HL-60 (cell line): ENCODE results near the gene ZC3H10.
A peak's percentile ranks its signal among the peaks of the same experiment; 100 is the strongest.

Experiments used
- DNase-seq, 2 experiments: peaks; one replicate each; pipeline ENCODE4 v3.0.0-alpha.2; 2010 to 2020; ENCODE audit warnings: low read depth in 1 of 2, low spot score in 1 of 2
- H3K27ac ChIP-seq: fragments of 250-450 bp; sonication (Bioruptor Pico); replicated peaks from 2 replicates; pipeline ENCODE4 v1.5.1; 2020; ENCODE audit warnings: mild to moderate bottlenecking, moderate library complexity
- H3K27me3 ChIP-seq: fragments of 250-450 bp; sonication (Bioruptor Pico); 2 replicates; pipeline ENCODE4 v1.5.1; 2021; ENCODE audit warnings: mild to moderate bottlenecking, moderate library complexity; ENCODE audit not compliant: insufficient read depth, poor library complexity, severe bottlenecking
- H3K4me3 ChIP-seq: replicated peaks from 2 replicates; pipeline ENCODE4 v1.5.1; 2011; ENCODE audit warnings: mild to moderate bottlenecking, control low read depth, low read length; ENCODE audit not compliant: insufficient read depth
- GABPA ChIP-seq: IDR thresholded peaks from 2 replicates; pipeline ENCODE4 v1.6.1; 2012; ENCODE audit warnings: low read depth
- POLR2AphosphoS5 ChIP-seq: IDR thresholded peaks from 2 replicates; pipeline ENCODE4 v1.6.1; 2012; ENCODE audit warnings: low read depth
- SPI1 ChIP-seq: IDR thresholded peaks from 2 replicates; pipeline ENCODE4 v1.6.1; 2012; ENCODE audit warnings: low read depth, mild to moderate bottlenecking, borderline replicate concordance
- TF ChIP-seq, protein P1 (sequence below): IDR thresholded peaks from 2 replicates; pipeline ENCODE4 v1.6.1; 2012; ENCODE audit warnings: low read depth; ENCODE audit not compliant: insufficient replicate concordance
- TF ChIP-seq, protein P2 (sequence below): IDR thresholded peaks from one replicate; pipeline ENCODE4 v1.5.1; 2011; ENCODE audit warnings: low read length, control low read depth, inconsistent platforms; ENCODE audit not compliant: insufficient read depth

ZC3H10 gene

DNA sequence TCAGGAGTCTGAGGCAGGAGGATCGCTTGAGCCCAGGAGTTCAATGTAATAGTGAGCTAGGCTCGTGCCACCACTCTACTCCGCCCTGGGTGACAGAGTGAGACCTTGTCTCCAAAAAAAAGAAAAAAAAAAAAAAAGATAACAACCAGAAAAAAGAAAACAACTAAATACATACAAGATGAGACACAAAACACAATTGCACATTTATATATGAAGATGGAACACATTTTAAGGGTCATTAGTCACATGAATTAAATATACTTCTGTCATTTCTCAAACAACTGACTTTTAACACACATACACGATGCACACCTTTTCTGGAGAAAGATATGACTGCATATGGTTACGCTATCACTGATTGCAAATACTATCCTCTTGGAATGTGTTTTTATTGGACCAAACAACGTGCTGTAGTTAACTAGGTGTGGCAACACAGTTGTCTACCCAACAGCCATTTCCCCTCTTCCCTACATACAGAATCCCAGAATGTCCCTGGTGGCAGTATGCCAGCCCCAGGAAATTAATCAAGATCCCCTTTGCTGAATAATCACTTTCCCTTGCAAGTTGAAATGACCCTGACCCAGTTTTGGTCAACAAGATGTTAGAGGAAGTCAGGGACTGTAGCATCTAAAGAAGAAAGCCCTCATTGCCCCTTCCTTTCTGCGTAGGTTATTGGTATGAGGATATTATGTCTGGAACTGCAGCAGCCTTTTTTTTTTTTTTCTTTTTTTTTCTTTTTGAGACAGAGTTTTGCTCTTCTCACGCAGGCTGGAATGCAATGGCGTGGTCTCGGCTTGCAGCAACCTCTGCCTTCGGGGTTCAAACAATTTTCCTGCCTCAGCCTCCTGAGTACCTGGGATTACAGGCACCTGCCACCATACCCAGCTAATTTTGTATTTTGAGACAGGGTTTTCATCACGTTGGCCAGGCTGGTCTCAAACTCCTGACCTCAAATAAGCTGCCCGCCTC lies 28.7 kb downstream of the ZC3H10 start:
- Histone ChIP-seq H3K4me3 (no peak overlapping the region), H3K27ac (no peak overlapping the region), H3K27me3 (no peaks in the 10 kb centered on the region)
- 0 out of 2 replicates have a peak, but pooled peaks have one; percentile 20 for TF ChIP-seq POLR2AphosphoS5
- TF ChIP-seq, protein P1, sequence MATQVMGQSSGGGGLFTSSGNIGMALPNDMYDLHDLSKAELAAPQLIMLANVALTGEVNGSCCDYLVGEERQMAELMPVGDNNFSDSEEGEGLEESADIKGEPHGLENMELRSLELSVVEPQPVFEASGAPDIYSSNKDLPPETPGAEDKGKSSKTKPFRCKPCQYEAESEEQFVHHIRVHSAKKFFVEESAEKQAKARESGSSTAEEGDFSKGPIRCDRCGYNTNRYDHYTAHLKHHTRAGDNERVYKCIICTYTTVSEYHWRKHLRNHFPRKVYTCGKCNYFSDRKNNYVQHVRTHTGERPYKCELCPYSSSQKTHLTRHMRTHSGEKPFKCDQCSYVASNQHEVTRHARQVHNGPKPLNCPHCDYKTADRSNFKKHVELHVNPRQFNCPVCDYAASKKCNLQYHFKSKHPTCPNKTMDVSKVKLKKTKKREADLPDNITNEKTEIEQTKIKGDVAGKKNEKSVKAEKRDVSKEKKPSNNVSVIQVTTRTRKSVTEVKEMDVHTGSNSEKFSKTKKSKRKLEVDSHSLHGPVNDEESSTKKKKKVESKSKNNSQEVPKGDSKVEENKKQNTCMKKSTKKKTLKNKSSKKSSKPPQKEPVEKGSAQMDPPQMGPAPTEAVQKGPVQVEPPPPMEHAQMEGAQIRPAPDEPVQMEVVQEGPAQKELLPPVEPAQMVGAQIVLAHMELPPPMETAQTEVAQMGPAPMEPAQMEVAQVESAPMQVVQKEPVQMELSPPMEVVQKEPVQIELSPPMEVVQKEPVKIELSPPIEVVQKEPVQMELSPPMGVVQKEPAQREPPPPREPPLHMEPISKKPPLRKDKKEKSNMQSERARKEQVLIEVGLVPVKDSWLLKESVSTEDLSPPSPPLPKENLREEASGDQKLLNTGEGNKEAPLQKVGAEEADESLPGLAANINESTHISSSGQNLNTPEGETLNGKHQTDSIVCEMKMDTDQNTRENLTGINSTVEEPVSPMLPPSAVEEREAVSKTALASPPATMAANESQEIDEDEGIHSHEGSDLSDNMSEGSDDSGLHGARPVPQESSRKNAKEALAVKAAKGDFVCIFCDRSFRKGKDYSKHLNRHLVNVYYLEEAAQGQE = no peak
- TF ChIP-seq, protein P2, sequence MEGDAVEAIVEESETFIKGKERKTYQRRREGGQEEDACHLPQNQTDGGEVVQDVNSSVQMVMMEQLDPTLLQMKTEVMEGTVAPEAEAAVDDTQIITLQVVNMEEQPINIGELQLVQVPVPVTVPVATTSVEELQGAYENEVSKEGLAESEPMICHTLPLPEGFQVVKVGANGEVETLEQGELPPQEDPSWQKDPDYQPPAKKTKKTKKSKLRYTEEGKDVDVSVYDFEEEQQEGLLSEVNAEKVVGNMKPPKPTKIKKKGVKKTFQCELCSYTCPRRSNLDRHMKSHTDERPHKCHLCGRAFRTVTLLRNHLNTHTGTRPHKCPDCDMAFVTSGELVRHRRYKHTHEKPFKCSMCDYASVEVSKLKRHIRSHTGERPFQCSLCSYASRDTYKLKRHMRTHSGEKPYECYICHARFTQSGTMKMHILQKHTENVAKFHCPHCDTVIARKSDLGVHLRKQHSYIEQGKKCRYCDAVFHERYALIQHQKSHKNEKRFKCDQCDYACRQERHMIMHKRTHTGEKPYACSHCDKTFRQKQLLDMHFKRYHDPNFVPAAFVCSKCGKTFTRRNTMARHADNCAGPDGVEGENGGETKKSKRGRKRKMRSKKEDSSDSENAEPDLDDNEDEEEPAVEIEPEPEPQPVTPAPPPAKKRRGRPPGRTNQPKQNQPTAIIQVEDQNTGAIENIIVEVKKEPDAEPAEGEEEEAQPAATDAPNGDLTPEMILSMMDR = no peak
- no peak for DNase-seq

DNA sequence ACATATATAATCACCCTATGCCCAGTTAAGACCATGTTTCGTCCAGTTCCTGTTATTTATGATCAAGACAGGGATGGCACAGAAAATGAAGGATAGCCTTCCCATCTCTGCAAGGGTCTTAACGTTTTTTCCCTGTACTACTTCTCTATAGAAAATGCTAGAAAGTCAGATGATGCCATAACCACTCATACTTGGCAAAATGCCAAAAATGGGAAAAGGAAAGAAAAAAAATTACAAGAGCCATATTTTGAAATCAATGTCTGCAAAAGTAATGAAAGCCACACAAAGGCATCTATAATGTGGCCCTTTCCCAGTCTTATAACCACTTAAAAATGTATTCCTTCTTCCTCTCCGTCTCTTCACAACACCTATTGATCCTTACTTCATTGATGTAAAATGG lies 32.5 kb downstream of the ZC3H10 start:
- no peaks in the 10 kb centered on the region for H3K27me3 ChIP-seq
- peak overlapping the region; percentile 6; the same call in 1 of the 2 replicates for H3K27ac ChIP-seq
- TF ChIP-seq SPI1 (peak; percentile 28; the same call in 1 of the 2 replicates), POLR2AphosphoS5 (no peak; the same call in 1 of the 2 replicates)
- no peak for DNase-seq
- H3K4me3 ChIP-seq = no peak overlapping the region

DNA sequence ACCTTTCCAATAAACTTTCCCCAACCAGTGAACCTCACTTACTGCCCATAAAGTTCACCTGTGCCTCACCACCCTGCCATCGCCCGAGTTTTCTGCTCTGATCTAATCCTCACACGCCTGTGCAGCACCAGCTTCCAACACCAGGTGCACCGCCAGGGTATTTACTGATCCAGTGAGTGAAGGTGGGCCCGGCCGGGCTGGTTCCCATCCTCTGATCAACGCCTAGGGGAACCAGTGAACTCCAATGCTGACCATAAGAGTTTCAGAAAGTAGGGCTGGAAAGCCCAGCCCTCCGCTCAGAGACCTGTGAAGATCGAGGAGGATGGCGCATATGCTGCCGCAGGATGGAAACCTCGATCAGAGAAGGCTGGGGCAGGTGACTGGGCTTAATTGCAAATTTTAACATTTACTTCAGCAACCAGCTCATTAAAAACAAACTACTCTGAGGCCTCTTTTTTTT lies 33.6 kb downstream of the ZC3H10 start:
- Histone ChIP-seq H3K27me3 (no peaks in the 10 kb centered on the region), H3K4me3 (peak overlapping the region; percentile 62), H3K27ac (peak overlapping the region; percentile 95)
- TF ChIP-seq SPI1 (no peak), POLR2AphosphoS5 (no peak)
- TF ChIP-seq, protein P1 = no peak
- TF ChIP-seq, protein P2 = peak; percentile 21
- peak in 1 of 2 experiments; percentile 68 for DNase-seq

DNA sequence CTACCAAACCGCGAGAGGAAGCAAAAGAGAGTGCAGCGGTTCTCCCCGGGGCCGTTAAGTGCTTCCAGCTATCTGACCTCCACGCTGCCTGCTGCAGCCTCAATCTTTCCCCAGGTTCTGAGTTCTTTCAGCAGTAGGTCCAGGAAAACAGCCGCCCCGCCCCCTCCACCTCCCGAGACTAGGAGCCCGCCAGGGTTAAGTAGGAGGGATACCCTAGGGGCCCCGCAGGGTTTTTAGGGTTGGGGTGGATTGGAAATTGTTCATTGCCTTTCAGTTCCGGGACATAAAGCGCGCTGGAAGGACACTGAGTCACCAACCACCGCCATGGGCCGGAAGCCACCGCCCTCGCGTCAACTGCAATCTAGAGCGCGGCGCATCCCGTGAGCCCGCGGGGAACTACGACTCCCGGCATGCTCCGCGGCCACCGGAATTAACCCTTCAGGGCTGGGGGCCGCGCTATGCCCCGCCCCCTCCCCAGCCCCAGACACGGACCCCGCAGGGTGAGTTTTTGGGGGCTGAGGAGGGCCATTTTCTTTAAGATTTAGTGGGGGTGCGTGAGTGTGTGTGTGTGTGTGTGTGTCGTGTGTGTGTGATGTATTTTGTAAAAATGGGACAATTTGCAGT lies 34.2 kb downstream of the ZC3H10 start, which contains the start of gene MYL6B:
Gene MYL6B, plus strand, starts transcription at position 456 of the 624 bp plus-strand sequence. CDS start 1,332 bp downstream, outside the sequence.
- Histone ChIP-seq H3K27ac (peak within 1 kb of the TSS; percentile 95), H3K27me3 (no peaks in the 10 kb centered on the region), H3K4me3 (peak within 1 kb of the TSS; percentile 62)
- TF ChIP-seq, protein P1 = peak; percentile 59
- no peak for TF ChIP-seq SPI1
- TF ChIP-seq, protein P2 = no peak
- peak; percentile 88 for TF ChIP-seq POLR2AphosphoS5
- TF ChIP-seq GABPA = peak; percentile 76
- DNase-seq = peak; percentile 85 to 93
